Cardiac septum (tissue), 1 donor: ENCODE data around the gene GPC6. TPM values are rescaled to one million over a fixed set of nuclear protein-coding genes. Genes with fewer than 3 reads are reported as not detected.

Source experiments
- DNase-seq: peaks from one replicate; pipeline ENCODE4 v3.0.0-alpha.2; 2020; ENCODE audit warnings: low spot score
- intact Hi-C: fragments of 100-400 bp; cut with DNase I; formaldehyde crosslinking; loops from one replicate; pipeline ENCODE4 v1.14.0; 2022
- total RNA-seq: library from RNA; stranded (reverse); fragmentation: NEBNext Ultra II Directional; extraction: Animal tissue kit (Norgen Biotek cat#: 25700); gene quantifications from one replicate; pipeline ENCODE4 v1.2.1, GENCODE V29; 2021
- donor health status: DM: no; HTN: no; CAD: no.

Gene GPC6
- total RNA-seq, 1 donor from 2014 or later, result 1.4 TPM

- intact Hi-C loops, result no loop called here
- DNase-seq, result no peak
Observed at GRCh38 chr13:93744886-93745285, 518.3 kb downstream of the GPC6 start.

GRCh38 chr13:93745884-93746283 lies 519.3 kb downstream of the GPC6 start:
- DNase-seq, result no peak
- intact Hi-C loops, result no loop called here

- intact Hi-C loops, result no loop called here
- no peak for DNase-seq
Observed at GRCh38 chr13:93746589-93746988, 520.0 kb downstream of the GPC6 start.

- DNase-seq, result no peak
- intact Hi-C loops, result no loop called here
Observed at GRCh38 chr13:93750676-93751075, 524.1 kb downstream of the GPC6 start.

- no peak for DNase-seq
- intact Hi-C loops, result no loop called here
Observed at GRCh38 chr13:93751117-93751516, 524.5 kb downstream of the GPC6 start.

- no peak for DNase-seq
- intact Hi-C loops, result no loop called here
Observed at GRCh38 chr13:93752541-93752940, 525.9 kb downstream of the GPC6 start.

- no peak for DNase-seq
- intact Hi-C loops, result no loop called here
Observed at GRCh38 chr13:93753639-93754038, 527.0 kb downstream of the GPC6 start.

- DNase-seq, result no peak
- intact Hi-C loops, result no loop called here
Observed at GRCh38 chr13:93755341-93755740, 528.7 kb downstream of the GPC6 start.

- intact Hi-C loops, result no loop called here
- no peak for DNase-seq
Observed at GRCh38 chr13:93758575-93758974, 532.0 kb downstream of the GPC6 start.

GRCh38 chr13:93762708-93763426 lies 536.3 kb downstream of the GPC6 start:
- intact Hi-C loops, result no loop called here
- DNase-seq, result no peak

GRCh38 chr13:93765062-93765461 lies 538.5 kb downstream of the GPC6 start:
- no peak for DNase-seq
- intact Hi-C loops, result no loop called here

- intact Hi-C loops, result no loop called here
Observed at GRCh38 chr13:93765811-93766210, 539.2 kb downstream of the GPC6 start.

GRCh38 chr13:93766719-93767118 lies 540.1 kb downstream of the GPC6 start:
- intact Hi-C loops, result no loop called here
- DNase-seq, result no peak

More at GRCh38 chr13:93765811-93766210, 539.2 kb downstream of the GPC6 start:
- DNase-seq, result no peak

GRCh38 chr13:93767180-93767916 lies 540.7 kb downstream of the GPC6 start:
- no peak for DNase-seq
- intact Hi-C loops, result no loop called here

GRCh38 chr13:93767917-93768409 lies 541.4 kb downstream of the GPC6 start:
- intact Hi-C loops, result no loop called here
- no peak for DNase-seq

GRCh38 chr13:93769101-93769500 lies 542.5 kb downstream of the GPC6 start:
- intact Hi-C loops, result no loop called here
- no peak for DNase-seq

- intact Hi-C loops, result no loop called here
- DNase-seq, result no peak
Observed at GRCh38 chr13:93769607-93770006, 543.0 kb downstream of the GPC6 start.

- no peak for DNase-seq
- intact Hi-C loops, result no loop called here
Observed at GRCh38 chr13:93771227-93771626, 544.6 kb downstream of the GPC6 start.

- no peak for DNase-seq
- intact Hi-C loops, result no loop called here
Observed at GRCh38 chr13:93771782-93772181, 545.2 kb downstream of the GPC6 start.

GRCh38 chr13:93774506-93774905 lies 547.9 kb downstream of the GPC6 start:
- no peak for DNase-seq
- intact Hi-C loops, result no loop called here

- intact Hi-C loops, result no loop called here
- no peak for DNase-seq
Observed at GRCh38 chr13:93775027-93775426, 548.4 kb downstream of the GPC6 start.
